Measurements from ENCODE around the gene RXRB. TPM values are rescaled to one million over a fixed set of nuclear protein-coding genes. Genes with fewer than 3 reads are reported as not detected.

The RXRB gene
- total and polyA plus RNA-seq, 3 donors from 2014 or later, result 42.9 to 47.3 (median 45.2) TPM

GRCh38 chr6:33247977-33248642, 47.6 kb upstream of the RXRB start:
- Histone ChIP-seq H3K27ac (peak overlapping the region; percentile 94 to 98), H3K27me3 (no peaks in the 10 kb centered on the region), H3K9me3 (no peaks in the 10 kb centered on the region), H3K4me3 (peak overlapping the region; percentile 68 to 72), H3K4me1 (peaks cover 21% of the 10 kb centered on the region), H3K36me3 (ENCODE audit: low read depth, missing control alignments) (no peaks in the 10 kb centered on the region)
- TF ChIP-seq CTCF (IDR thresholded peaks at IDR 0.05) (peak; percentile 85 to 96 (median 93)), POLR2A (IDR thresholded peaks at IDR 0.05) (no peak)
- 1% methylated on average over 24 to 28 of the region's 28 CpGs for WGBS, 2 donors
- intact Hi-C loops (cut with DNase I; ENCODE audit: low total_unique reads), result loop anchor here (2.0 kb wide), 1 partner anchor 85 kb away; no protein-coding TSS in a partner anchor
- peak; percentile 95 for DNase-seq

GRCh38 chr6:33243476-33243875, 43.0 kb upstream of the RXRB start:
- H3K4me3 ChIP-seq, result no peak overlapping the region
- no peak for DNase-seq
- H3K27ac ChIP-seq, result no peak overlapping the region
- H3K4me1 ChIP-seq, result peaks cover 6% of the 10 kb centered on the region
- H3K36me3 ChIP-seq (ENCODE audit: low read depth, missing control alignments), result no peaks in the 10 kb centered on the region
- 31 to 53% methylated on average over 1 of the region's 1 CpG for WGBS, 2 donors
- no peaks in the 10 kb centered on the region for H3K9me3 ChIP-seq
- intact Hi-C loops (cut with DNase I; ENCODE audit: low total_unique reads), result no loop called here
- TF ChIP-seq POLR2A (IDR thresholded peaks at IDR 0.05), result no peak
- no peak for TF ChIP-seq CTCF (IDR thresholded peaks at IDR 0.05)
- no peaks in the 10 kb centered on the region for H3K27me3 ChIP-seq

- Histone ChIP-seq H3K27me3 (no peaks in the 10 kb centered on the region), H3K27ac (no peak overlapping the region), H3K4me3 (no peak overlapping the region), H3K9me3 (no peaks in the 10 kb centered on the region), H3K4me1 (no peaks in the 10 kb centered on the region), H3K36me3 (ENCODE audit: low read depth, missing control alignments) (no peaks in the 10 kb centered on the region)
- no peak for DNase-seq
- WGBS, 2 donors, result 63 to 70% methylated on average over 3 of the region's 3 CpGs
- intact Hi-C loops (cut with DNase I; ENCODE audit: low total_unique reads), result no loop called here
- TF ChIP-seq CTCF (IDR thresholded peaks at IDR 0.05) (no peak), POLR2A (IDR thresholded peaks at IDR 0.05) (no peak)
Measured at GRCh38 chr6:33241968-33242367, 41.5 kb upstream of the RXRB start.

- no peaks in the 10 kb centered on the region for H3K27me3 ChIP-seq
- TF ChIP-seq CTCF (IDR thresholded peaks at IDR 0.05), result no peak
- no peak for TF ChIP-seq POLR2A (IDR thresholded peaks at IDR 0.05)
- WGBS, 2 donors, result 28 to 42% methylated on average over 2 of the region's 2 CpGs
- no peaks in the 10 kb centered on the region for H3K9me3 ChIP-seq
- intact Hi-C loops (cut with DNase I; ENCODE audit: low total_unique reads), result loop anchor here (5.0 kb wide), 1 partner anchor 90 kb away; no protein-coding TSS in a partner anchor
- no peaks in the 10 kb centered on the region for H3K4me1 ChIP-seq
- DNase-seq, result peak; percentile 83
- H3K36me3 ChIP-seq (ENCODE audit: low read depth, missing control alignments), result no peaks in the 10 kb centered on the region
- no peak overlapping the region for H3K4me3 ChIP-seq
- peak overlapping the region in 1 of 2 donors; percentile 7 for H3K27ac ChIP-seq
Measured at GRCh38 chr6:33237741-33238140, 37.3 kb upstream of the RXRB start.

- Histone ChIP-seq H3K36me3 (ENCODE audit: low read depth, missing control alignments) (no peaks in the 10 kb centered on the region), H3K27ac (peak overlapping the region in 1 of 2 donors; percentile 7), H3K27me3 (no peaks in the 10 kb centered on the region), H3K4me1 (no peaks in the 10 kb centered on the region), H3K9me3 (no peaks in the 10 kb centered on the region), H3K4me3 (no peak overlapping the region)
- 90 to 91% methylated on average over 6 of the region's 6 CpGs for WGBS, 2 donors
- no peak for DNase-seq
- TF ChIP-seq POLR2A (IDR thresholded peaks at IDR 0.05), result no peak
- TF ChIP-seq CTCF (IDR thresholded peaks at IDR 0.05), result no peak
- intact Hi-C loops (cut with DNase I; ENCODE audit: low total_unique reads), result loop anchor here (5.0 kb wide), 1 partner anchor 90 kb away; no protein-coding TSS in a partner anchor
Measured at GRCh38 chr6:33236852-33237251, 36.4 kb upstream of the RXRB start.
